K562 (cell line): ENCODE results near the gene PPP2R1B. TPM values are rescaled to one million over a fixed set of nuclear protein-coding genes. Genes with fewer than 3 reads are reported as not detected.

ENCODE experiments used
- ATAC-seq: fragments of 200-7000 bp; cut with Tn5 transposase; 3 replicates; pipeline ENCODE4 v1.9.1; 2020; ENCODE audit warnings: moderate library complexity
- BruUV-seq: library from RNA; stranded (reverse); fragments of 400-500 nt; replicated peaks from 2 replicates; lab custom pipeline; 2021; lab: Mats Ljungman, UMichigan
- CTCF ChIA-PET: fragments of 300-600 bp; formaldehyde crosslinking; extraction: SDS; loops from one replicate; lab custom pipeline; 2021; ENCODE audit warnings: low intra/inter-chr PET ratio; lab: Yijun Ruan, JAX
- POLR2A ChIA-PET: fragments of 300-600, 350-650 bp; sonication (Branson Sonifier 250); formaldehyde crosslinking; extraction: SDS; loops from one replicate; lab custom pipeline; 2021; ENCODE audit warnings: antibody characterized with exemption, inconsistent platforms; lab: Yijun Ruan, JAX
- DNase-seq, 4 experiments: peaks; one replicate each; pipeline versions ENCODE4 v3.0.0 to v3.0.0-alpha.2; 2011 to 2018; ENCODE audit warnings: low spot score in 3 of 4, mixed read lengths in 3 of 4; ENCODE audit errors: extremely low read depth in 1 of 4
- FAIRE-seq: peaks from 2 replicates; lab custom pipeline; 2011; peaks lifted over from hg19 to GRCh38; lab: Jason Lieb, UNC
- H2AFZ ChIP-seq: 2 replicates; pipeline ENCODE4 v1.6.0; 2011; ENCODE audit warnings: low read depth, low read length, control low read depth, inconsistent platforms
- H3K27ac ChIP-seq: fragments of 200-600 bp; 3 replicates; pipeline ENCODE4 v1.8.0; 2011; ENCODE audit warnings: low read depth, mild to moderate bottlenecking, control low read depth, inconsistent platforms, low read length, moderate library complexity, mixed read lengths; ENCODE audit errors: extremely low read depth
- H3K27me3 ChIP-seq, 2 experiments: fragments of 300-600 bp in 1 of 2; 2 replicates in 1 of 2; 3 replicates in 1 of 2; pipeline versions ENCODE4 v1.6.0 to v1.8.0; 2011; ENCODE audit warnings: inconsistent platforms in 2 of 2, low read length in 2 of 2, mild to moderate bottlenecking in 1 of 2, mixed read lengths in 1 of 2, moderate library complexity in 1 of 2; ENCODE audit not compliant: control insufficient read depth in 2 of 2, insufficient read depth in 2 of 2
- H3K36me3 ChIP-seq: fragments of 300-600 bp; 3 replicates; pipeline ENCODE4 v1.8.0; 2011; ENCODE audit warnings: mild to moderate bottlenecking, low read length, inconsistent platforms; ENCODE audit not compliant: control insufficient read depth, insufficient read depth
- H3K4me1 ChIP-seq, 2 experiments: fragments of 200-600 bp in 1 of 2; replicated peaks in 1 of 2; 2 replicates in 1 of 2; 3 replicates in 1 of 2; pipeline versions ENCODE4 v1.5.1 to v1.8.0; 2011; ENCODE audit warnings: inconsistent platforms in 2 of 2, low read length in 2 of 2, mild to moderate bottlenecking in 1 of 2, mixed read lengths in 1 of 2, moderate library complexity in 1 of 2; ENCODE audit not compliant: control insufficient read depth in 2 of 2, insufficient read depth in 2 of 2
- H3K4me2 ChIP-seq: 2 replicates; pipeline ENCODE4 v1.6.1; 2011; ENCODE audit warnings: low read length, control low read depth, inconsistent platforms, mixed read lengths; ENCODE audit not compliant: insufficient read depth
- H3K4me3 ChIP-seq: fragments of 200-600 bp; sonication (generic), shearing (Covaris generic); 2 replicates; pipeline ENCODE4 v1.5.1; 2016; ENCODE audit warnings: control low read depth, inconsistent platforms
- H3K79me2 ChIP-seq: fragments of 200-600 bp; 3 replicates; pipeline ENCODE4 v1.8.0; 2011; ENCODE audit warnings: low read length, inconsistent platforms; ENCODE audit not compliant: control insufficient read depth, insufficient read depth
- H3K9ac ChIP-seq, 2 experiments: 2 replicates each; pipeline versions ENCODE4 v1.6.0 to v1.6.1; 2011; ENCODE audit warnings: low read depth in 2 of 2, low read length in 2 of 2, control low read depth in 1 of 2, inconsistent platforms in 1 of 2, mild to moderate bottlenecking in 1 of 2, mixed read lengths in 1 of 2; ENCODE audit not compliant: insufficient read depth in 1 of 2
- H3K9me1 ChIP-seq: one replicate; pipeline ENCODE4 v1.6.0; 2011; ENCODE audit warnings: inconsistent platforms, mild to moderate bottlenecking, low read length, moderate library complexity; ENCODE audit not compliant: control insufficient read depth, insufficient read depth
- H3K9me3 ChIP-seq: replicated peaks from 2 replicates; pipeline ENCODE4 v1.5.1; 2011; ENCODE audit warnings: low read depth, low read length, inconsistent platforms; ENCODE audit not compliant: control insufficient read depth, insufficient read depth
- H4K20me1 ChIP-seq: replicated peaks from 2 replicates; pipeline ENCODE4 v1.6.1; 2011; ENCODE audit warnings: low read length, inconsistent platforms, mixed read lengths; ENCODE audit not compliant: control insufficient read depth, insufficient read depth
- ARID3A ChIP-seq: IDR thresholded peaks from 2 replicates; pipeline ENCODE4 v1.6.1; 2012; ENCODE audit warnings: low read depth, low read length, improper control_type of control experiment, borderline replicate concordance
- GABPB2 ChIP-seq: fragments of 250-450 bp; sonication (Bioruptor Pico); conservative IDR thresholded peaks from 2 replicates; pipeline ENCODE4 v1.5.1; 2021; ENCODE audit warnings: mild to moderate bottlenecking
- GATA2 ChIP-seq: sonication (generic); formaldehyde crosslinking; IDR thresholded peaks from 2 replicates; pipeline ENCODE4 v1.4.0; 2020; ENCODE audit warnings: mild to moderate bottlenecking, missing genetic modification reagents
- HDAC1 ChIP-seq, 2 experiments: fragments of 450-650 bp; IDR thresholded peaks; 2 replicates each; pipeline ENCODE4 v1.6.1; 2016 to 2017; ENCODE audit warnings: inconsistent platforms in 1 of 2, mild to moderate bottlenecking in 1 of 2, moderate library complexity in 1 of 2
- OTX1 ChIP-seq: fragments of 450-650 bp; formaldehyde crosslinking; IDR thresholded peaks from 2 replicates; pipeline ENCODE4 v1.4.0; 2022; ENCODE audit warnings: mild to moderate bottlenecking
- PATZ1 ChIP-seq: fragments of 250-450 bp; sonication (Bioruptor Pico); IDR thresholded peaks from 2 replicates; pipeline ENCODE4 v1.5.0; 2020; ENCODE audit warnings: mild to moderate bottlenecking, borderline replicate concordance
- PTRF ChIP-seq: fragments of 450-650 bp; IDR thresholded peaks from 2 replicates; pipeline ENCODE4 v1.6.1; 2016; ENCODE audit warnings: mild to moderate bottlenecking, missing genetic modification characterization, missing compliant biosample characterization
- SIRT6 ChIP-seq: IDR thresholded peaks from one replicate; pipeline ENCODE4 v1.6.1; 2012; ENCODE audit warnings: low read depth, mild to moderate bottlenecking, control low read depth, inconsistent platforms, low read length, moderate library complexity
- SNRNP70 ChIP-seq: fragments of 200-400 bp; formaldehyde crosslinking; optimal IDR thresholded peaks from 2 replicates; pipeline ENCODE3; 2017; ENCODE audit warnings: low read depth, low read length
- TFAM ChIP-seq: fragments of 250-450 bp; sonication (Bioruptor Pico); conservative IDR thresholded peaks from 2 replicates; pipeline ENCODE4 v1.5.0; 2021; ENCODE audit warnings: mild to moderate bottlenecking, moderate library complexity
- ZNF197 ChIP-seq: fragments of 200-800 bp; sonication (Bioruptor generic); IDR thresholded peaks from 2 replicates; pipeline ENCODE4 v1.6.1; 2016; ENCODE audit warnings: low read depth, missing genetic modification characterization, missing compliant biosample characterization
- WGBS: fragments of 100-300 bp; shearing (Covaris generic); methylation state at CpG from one replicate; pipeline ENCODE4 v1.1.6; 2016; ENCODE audit warnings: low coverage, mixed read lengths; ENCODE audit not compliant: insufficient coverage; ENCODE audit errors: missing lambda C conversion rate; 5-methylcytosine and 5-hydroxymethylcytosine counted together
- in situ Hi-C: fragments of 300-500 bp; cut with MboI; formaldehyde crosslinking; loops from 4 replicates; pipeline ENCODE4 v1.15.0; 2018; ENCODE audit warnings: inconsistent platforms, mixed read lengths
- intact Hi-C: fragments of 100-400 bp; cut with micrococcal nuclease; formaldehyde crosslinking; loops from 2 replicates; pipeline ENCODE4 v1.14.2; 2022
- polyA plus RNA-seq, 8 experiments: library from polyadenylated mRNA; depleted of rRNA in 4 of 8; stranded (reverse) in 5 of 8; unstranded in 3 of 8; fragments of >200 nt; fragmentation: Nextera tagmentation in 2 of 8; fragmentation: Illumina TruSeq in 1 of 8; extraction: Ambion mirVana in 2 of 8; extraction: Trizol in 1 of 8; gene quantifications; 2 replicates each; pipeline versions ENCODE4 v1.2.1 to v1.2.3, GENCODE V29; 2011 to 2014; ENCODE audit warnings: inconsistent platforms in 1 of 8, missing spikeins in 1 of 8
- total RNA-seq, 7 experiments: library from RNA; depleted of rRNA in 6 of 7; stranded (reverse); fragments of >200 nt in 6 of 7; fragmentation: Illumina TruSeq in 2 of 7; extraction: Trizol in 2 of 7; gene quantifications; 2 replicates each; pipeline versions ENCODE4 v1.2.1 to v1.2.3, GENCODE V29; 2011 to 2021; ENCODE audit warnings: low replicate concordance in 1 of 7
- TF ChIP-seq, protein P1 (sequence below): sonication (generic); formaldehyde crosslinking; IDR thresholded peaks from 2 replicates; pipeline ENCODE4 v1.8.0; 2023; ENCODE audit warnings: missing genetic modification reagents, mild to moderate bottlenecking, borderline replicate concordance

Gene PPP2R1B
- total and polyA plus RNA-seq, 9 of the 15 experiments (the other 6 are each of a cell fraction or from before 2014, with no cell fraction given) = 24.6 to 68.5 (median 39.8) TPM

GRCh38 chr11:111808834-111809233, 42.6 kb upstream of the PPP2R1B start (continued):
- TF ChIP-seq, protein P1, sequence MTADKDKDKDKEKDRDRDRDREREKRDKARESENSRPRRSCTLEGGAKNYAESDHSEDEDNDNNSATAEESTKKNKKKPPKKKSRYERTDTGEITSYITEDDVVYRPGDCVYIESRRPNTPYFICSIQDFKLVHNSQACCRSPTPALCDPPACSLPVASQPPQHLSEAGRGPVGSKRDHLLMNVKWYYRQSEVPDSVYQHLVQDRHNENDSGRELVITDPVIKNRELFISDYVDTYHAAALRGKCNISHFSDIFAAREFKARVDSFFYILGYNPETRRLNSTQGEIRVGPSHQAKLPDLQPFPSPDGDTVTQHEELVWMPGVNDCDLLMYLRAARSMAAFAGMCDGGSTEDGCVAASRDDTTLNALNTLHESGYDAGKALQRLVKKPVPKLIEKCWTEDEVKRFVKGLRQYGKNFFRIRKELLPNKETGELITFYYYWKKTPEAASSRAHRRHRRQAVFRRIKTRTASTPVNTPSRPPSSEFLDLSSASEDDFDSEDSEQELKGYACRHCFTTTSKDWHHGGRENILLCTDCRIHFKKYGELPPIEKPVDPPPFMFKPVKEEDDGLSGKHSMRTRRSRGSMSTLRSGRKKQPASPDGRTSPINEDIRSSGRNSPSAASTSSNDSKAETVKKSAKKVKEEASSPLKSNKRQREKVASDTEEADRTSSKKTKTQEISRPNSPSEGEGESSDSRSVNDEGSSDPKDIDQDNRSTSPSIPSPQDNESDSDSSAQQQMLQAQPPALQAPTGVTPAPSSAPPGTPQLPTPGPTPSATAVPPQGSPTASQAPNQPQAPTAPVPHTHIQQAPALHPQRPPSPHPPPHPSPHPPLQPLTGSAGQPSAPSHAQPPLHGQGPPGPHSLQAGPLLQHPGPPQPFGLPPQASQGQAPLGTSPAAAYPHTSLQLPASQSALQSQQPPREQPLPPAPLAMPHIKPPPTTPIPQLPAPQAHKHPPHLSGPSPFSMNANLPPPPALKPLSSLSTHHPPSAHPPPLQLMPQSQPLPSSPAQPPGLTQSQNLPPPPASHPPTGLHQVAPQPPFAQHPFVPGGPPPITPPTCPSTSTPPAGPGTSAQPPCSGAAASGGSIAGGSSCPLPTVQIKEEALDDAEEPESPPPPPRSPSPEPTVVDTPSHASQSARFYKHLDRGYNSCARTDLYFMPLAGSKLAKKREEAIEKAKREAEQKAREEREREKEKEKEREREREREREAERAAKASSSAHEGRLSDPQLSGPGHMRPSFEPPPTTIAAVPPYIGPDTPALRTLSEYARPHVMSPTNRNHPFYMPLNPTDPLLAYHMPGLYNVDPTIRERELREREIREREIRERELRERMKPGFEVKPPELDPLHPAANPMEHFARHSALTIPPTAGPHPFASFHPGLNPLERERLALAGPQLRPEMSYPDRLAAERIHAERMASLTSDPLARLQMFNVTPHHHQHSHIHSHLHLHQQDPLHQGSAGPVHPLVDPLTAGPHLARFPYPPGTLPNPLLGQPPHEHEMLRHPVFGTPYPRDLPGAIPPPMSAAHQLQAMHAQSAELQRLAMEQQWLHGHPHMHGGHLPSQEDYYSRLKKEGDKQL (CRISPR knock-in tag) = no peak
- TF ChIP-seq TFAM (CRISPR knock-in tag) (no peak), GATA2 (no peak), HDAC1 (IDR thresholded peaks at IDR 0.05) (no peak)
- TF ChIP-seq, all 486 proteins: peak for 0

GRCh38 chr11:111808063-111808588, 41.9 kb upstream of the PPP2R1B start:
- Histone ChIP-seq H3K9me3 (no peaks in the 10 kb centered on the region), H3K9me1 (no peaks in the 10 kb centered on the region), H3K36me3 (peaks cover 20% of the 10 kb centered on the region; the same call in 2 of the 3 replicates), H3K9ac (no peak overlapping the region), H3K79me2 (no peaks in the 10 kb centered on the region), H3K4me3 (no peak overlapping the region), H3K4me2 (no peak overlapping the region), H4K20me1 (no peaks in the 10 kb centered on the region), H3K27ac (no peak overlapping the region), H3K27me3 (no peaks in the 10 kb centered on the region), H2AFZ (no peak overlapping the region), H3K4me1 (no peaks in the 10 kb centered on the region)
- CTCF ChIA-PET = no interaction called here
- no peak for DNase-seq
- no peak for FAIRE-seq
- no peak for ATAC-seq
- no TSS peak for BruUV-seq
- POLR2A ChIA-PET = no interaction called here
- intact Hi-C loops (no loop called here), in situ Hi-C loops (no loop called here)
- 83% methylated on average over 2 of the region's 2 CpGs for WGBS
- TF ChIP-seq ZNF197 = no peak
- TF ChIP-seq ARID3A = no peak
- no peak for TF ChIP-seq PTRF
- TF ChIP-seq SNRNP70 = no peak
- TF ChIP-seq OTX1 (CRISPR knock-in tag) = no peak
- no peak for TF ChIP-seq PATZ1 (CRISPR knock-in tag)
- TF ChIP-seq SIRT6 = no peak
- no peak for TF ChIP-seq GABPB2 (CRISPR knock-in tag)
